G401.6 (cell line): ENCODE data around the gene CYB561D1.
"Not testable (repeated sequence)": the region's sequence is repeated elsewhere in the genome, so short reads cannot be mapped to it uniquely, and the experiment has no call there.

ENCODE experiments used
- FAIRE-seq: peaks from 2 replicates; lab custom pipeline; 2012; peaks lifted over from hg19 to GRCh38; lab: Jason Lieb, UNC

The CYB561D1 gene

GRCh38 chr1:109493805-109494539 is at the start of gene CYB561D1:
Gene CYB561D1 (plus strand): TSS chr1:109494094. CDS start chr1:109494140, 46 bp downstream.
- FAIRE-seq: peak; percentile 17

DNA sequence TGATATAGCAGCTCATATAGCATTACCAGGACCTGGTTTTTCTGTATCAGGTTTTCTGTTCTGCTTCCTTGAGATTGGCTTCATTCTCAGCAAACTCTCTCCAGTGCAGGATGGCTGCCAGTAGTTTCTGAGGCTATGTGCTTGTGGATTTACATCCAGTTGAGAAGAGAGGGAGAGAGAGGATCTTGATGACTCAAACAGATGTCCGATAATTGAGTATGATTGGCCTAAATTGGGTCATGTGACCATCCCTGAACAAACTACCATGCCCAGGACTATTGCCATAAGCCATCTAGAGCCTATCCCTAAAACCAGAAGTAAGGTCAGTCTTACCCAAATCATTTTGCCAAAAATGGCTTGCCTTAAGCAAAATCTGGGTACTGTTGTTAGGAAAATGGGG is 49.5 kb upstream of the CYB561D1 start:
- FAIRE-seq: no peak

DNA sequence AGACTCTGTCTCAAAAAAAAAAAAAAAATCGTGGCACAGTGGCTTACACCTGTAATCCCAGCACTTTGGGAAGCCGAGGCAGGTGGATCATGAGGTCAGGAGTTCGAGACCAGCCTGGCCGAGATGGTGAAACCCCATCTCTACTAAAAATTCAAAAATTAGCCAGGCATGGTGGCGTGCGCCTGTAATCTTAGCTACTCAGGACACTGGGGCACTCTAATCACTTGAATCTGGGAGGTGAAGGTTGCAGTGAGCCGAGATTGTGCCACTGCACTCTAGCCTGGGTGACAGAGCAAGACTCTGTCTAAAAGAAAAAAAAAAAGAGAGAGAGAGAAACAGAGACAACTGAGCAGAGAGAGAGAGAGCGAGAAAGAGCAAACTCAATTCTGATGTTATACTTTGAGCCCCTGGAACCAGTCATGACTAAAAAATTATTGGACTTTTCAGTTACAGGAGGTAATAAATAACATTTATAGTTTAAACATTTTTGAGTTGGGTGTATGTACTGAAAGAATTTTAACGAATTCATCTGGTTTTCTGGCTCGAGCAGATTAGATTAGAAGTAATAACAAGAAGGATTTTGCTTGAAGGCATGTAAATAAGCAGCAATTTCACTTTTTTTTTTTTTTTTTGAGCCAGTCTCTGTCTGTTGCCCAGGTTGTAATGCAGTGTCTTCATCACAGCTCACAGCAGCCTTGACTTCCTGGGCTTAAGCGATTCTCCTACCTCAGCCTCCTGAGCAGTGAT is 47.8 kb upstream of the CYB561D1 start:
- FAIRE-seq: not testable (repeated sequence)

DNA sequence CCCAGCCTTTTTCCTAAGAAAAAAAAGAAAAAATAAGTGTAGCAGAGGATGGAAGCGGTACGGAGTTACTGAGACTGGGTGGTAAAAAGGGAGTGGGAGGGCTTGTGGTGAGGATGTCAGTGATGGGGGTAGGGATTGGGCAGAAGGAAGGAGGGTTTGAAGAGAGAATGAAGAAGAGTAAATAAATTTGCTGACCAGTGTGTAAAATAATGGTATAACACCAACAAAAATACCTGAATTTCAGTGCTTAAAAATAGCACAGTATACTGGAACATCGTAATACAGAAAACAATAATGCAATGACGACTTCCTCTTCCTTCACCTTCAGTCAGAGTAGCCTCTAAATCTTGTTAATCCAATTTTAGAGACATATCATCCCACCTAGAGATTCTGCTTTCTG is 46.4 kb upstream of the CYB561D1 start:
- FAIRE-seq: no peak

DNA sequence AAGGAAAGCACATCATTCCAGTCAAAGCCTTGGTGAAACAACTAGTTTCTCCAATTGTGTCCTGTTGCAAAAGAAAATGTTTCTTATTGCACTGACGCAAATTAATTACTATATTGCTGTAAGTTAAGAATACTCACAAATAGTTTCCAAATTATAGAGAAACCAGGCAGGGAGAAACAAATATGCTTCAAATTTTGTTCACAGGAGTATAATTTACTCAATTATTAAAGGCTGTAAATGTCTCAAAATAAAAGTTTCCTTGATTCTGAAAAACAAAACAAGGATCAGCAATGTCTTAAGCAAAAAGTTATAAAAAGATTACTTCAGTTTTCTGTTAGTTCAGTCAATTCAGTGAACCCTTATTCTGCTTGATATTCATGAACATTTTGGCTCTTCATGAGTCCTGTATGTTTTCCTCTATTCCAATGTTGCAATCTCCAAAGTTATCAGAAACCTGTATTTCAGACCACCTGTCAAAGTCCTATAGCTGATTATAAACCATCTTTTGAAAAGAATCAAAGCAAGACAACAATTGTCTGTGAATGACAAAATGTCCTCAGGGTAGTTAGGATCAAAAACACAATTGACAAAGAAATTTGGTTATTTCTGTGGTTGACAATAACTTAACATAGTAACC is 39.3 kb upstream of the CYB561D1 start:
- no peak for FAIRE-seq

DNA sequence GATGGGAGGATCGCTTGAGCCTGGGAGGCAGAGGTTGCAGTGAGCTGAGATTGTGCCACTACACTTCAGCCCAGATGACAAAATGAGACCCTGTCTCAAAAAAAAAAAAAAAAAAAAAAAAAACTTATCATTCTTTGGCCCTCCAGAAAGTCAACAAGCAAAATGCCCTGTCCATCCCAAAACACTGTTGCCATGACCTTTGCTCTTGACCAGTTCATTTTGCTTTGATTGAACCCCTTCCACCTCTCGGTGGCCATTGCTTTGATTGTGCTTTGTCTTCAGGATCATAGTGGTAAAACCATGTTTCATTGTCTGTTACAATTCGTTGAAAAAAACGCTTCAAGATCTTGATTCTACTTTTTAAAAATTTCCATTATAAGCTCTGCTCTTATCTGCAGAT is 36.1 kb upstream of the CYB561D1 start:
- FAIRE-seq: no peak

GRCh38 chr1:109466125-109466451 is 27.8 kb upstream of the CYB561D1 start:
- FAIRE-seq: no peak

- FAIRE-seq: no peak
Observed at GRCh38 chr1:109466452-109467300, 27.2 kb upstream of the CYB561D1 start, which contains the start of gene SYPL2. Gene SYPL2 (plus strand): TSS chr1:109466546. CDS start chr1:109466844, 298 bp downstream.

GRCh38 chr1:109467301-109467777 is 26.6 kb upstream of the CYB561D1 start:
- FAIRE-seq: no peak

DNA sequence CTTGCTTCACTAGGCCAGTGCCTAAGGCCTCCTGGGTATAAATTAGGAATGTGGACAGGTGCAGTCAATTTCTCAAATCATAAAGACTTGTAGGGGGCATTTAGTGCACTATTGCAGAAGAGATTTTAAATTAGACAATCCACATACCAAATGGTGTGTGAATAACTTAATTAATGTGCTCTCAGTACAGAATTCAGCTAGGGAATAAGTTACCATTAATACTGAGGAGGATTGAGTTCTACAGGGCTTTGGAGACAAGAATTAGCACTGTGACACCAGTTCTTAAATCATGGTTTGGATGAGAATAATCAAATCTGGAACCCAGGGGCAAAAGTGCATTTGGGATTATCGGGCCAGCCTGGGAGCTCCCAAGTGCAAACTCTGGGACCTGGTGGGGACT is 25.8 kb upstream of the CYB561D1 start:
- no peak for FAIRE-seq

DNA sequence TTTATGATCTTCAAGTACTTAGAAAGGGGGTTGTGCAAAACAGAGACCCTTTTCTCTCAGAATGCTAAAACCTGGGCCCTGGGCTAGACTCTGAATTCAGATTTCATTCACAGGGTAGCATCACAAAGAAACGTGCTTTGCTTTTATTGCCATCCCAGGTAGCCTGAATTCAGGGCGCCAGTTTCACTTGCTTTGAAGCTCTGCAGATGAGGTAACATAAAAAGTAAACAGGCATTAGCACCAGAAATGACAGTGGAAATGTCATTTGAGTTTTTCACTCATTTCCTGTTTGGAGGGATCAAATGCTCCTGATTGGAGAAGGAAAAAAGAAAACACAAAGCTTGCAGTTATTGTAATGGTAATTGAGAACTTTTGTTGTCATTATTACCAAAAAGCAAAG is 25.0 kb upstream of the CYB561D1 start:
- FAIRE-seq: no peak

DNA sequence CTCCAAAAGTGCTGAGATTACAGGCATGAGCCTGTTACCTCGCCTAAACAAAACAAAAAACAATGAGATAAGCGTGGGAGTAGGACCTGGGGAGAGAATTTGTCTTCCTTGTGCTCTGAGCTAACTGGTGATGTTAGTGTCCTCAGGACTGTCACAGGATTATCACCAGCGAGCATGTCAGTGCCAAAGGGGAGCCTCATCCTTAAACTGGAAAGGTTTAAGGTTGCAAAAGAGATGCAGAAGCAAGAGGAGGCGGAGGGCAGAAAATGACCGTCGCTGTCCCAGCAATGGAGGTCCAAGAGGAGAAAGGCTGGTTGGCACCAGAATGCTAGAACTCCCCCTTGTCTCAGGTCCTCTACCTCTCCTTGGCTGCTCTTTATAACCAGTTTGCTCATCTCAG is 23.6 kb upstream of the CYB561D1 start:
- FAIRE-seq: no peak

DNA sequence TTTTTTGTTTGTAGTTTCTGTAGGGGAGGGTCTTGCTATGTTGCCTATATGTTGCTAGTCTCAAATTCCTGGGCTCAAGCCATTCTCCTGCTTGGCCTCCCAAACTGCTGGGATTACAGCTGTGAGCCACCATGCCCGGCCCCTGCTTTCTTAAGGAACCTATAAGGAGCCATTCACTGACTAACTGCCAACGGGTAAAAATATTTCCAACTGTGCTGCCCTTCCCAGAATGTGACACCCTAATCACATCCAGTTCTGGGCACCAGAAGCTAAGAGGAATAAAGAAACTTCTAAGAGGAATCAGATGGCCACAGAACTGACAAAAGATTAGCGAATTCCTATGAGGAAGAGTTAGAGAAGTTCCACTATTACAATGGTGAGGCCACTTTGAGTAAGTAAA is 21.1 kb upstream of the CYB561D1 start:
- FAIRE-seq: no peak

DNA sequence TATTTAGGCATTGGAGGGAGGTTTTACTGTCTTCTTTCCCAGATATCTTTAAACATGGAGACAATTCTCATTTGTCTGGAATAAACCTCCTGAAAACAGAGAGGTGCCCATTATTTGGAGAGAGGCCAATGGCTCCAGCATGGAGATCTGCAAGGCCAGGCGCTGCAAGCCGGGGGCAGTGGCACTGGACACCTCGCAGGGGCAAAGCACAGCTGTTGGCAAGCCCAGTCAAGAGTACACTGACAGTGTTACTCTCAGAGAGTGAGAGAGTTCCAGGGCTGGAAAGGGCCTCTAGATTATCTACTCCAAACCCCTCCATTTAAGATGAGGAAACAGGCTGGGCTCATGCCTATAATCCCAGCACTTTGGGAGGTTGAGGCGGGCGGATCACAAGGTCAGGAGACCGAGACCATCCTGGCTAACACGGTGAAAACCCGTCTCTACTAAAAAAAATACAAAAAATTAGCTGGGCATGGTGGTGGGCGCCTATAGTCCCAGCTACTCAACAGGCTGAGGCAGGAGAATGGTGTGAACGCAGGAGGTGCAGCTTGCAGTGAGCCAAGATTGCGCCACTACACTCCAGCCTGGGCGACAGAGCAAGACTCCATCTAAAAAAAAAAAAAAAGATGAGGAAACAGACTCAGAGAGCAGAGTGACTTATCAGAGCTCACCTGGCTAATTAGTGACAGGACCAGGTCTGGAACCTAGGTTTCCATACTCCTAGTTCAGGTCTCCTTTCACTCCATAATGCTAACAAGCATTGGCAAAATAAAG is 20.4 kb upstream of the CYB561D1 start:
- FAIRE-seq: not testable (repeated sequence)

DNA sequence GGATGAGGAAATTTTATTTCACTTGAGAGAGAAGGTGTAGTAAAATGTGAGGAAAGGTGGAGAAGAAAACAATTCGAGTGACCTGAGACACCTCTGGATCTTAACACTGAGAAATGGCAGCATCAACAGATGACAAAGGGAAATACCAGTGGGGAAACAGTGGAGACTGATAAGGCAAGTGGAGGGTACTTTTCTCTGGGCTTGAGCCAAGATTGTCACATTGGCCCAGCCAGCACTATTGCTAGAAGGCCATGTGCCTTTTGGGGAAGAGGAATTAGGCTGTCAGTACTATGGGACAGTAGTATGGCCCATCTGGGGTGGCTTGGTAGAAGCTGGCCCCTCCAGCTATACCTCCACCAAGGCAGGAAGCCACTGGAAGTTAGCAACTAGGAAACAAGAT is 19.2 kb upstream of the CYB561D1 start:
- no peak for FAIRE-seq

- FAIRE-seq: no peak
Observed at GRCh38 chr1:109475261-109475660, 18.6 kb upstream of the CYB561D1 start.

- FAIRE-seq: no peak
Observed at GRCh38 chr1:109476825-109477224, 17.1 kb upstream of the CYB561D1 start.

DNA sequence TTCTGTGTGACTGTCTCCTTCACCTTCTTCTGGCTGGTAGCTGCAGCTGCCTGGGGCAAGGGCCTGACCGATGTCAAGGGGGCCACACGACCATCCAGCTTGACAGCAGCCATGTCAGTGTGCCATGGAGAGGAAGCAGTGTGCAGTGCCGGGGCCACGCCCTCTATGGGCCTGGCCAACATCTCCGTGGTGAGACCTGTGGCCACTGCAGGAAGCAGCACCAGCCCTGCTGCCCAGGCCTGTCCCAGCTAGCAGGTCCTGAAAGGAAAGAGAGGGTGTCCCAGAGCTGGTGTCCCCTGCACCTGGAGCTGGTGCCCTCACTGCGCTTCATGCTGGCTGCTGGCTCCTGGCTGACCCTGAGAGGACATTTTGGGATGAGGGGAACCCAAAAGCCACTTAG is 16.1 kb upstream of the CYB561D1 start:
- no peak for FAIRE-seq

DNA sequence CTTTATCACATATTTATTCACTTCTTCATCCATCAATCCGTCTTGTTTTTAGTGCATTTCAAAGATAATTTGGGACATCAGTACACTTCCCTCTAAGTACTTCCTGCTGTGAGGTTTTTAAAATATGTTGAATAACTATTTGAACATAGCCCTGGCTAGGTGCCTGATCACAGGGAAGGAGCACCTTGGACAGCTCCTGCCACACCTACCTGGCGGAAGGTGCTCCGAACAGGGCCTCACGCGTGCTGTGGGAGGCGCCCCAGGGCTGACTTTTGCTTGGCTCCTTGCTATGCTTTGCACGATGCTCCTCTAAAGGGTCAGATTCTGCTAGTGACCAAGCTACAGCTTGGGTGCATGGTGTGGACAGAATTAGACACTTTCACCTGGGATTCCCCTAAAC is 15.1 kb upstream of the CYB561D1 start:
- FAIRE-seq: no peak

DNA sequence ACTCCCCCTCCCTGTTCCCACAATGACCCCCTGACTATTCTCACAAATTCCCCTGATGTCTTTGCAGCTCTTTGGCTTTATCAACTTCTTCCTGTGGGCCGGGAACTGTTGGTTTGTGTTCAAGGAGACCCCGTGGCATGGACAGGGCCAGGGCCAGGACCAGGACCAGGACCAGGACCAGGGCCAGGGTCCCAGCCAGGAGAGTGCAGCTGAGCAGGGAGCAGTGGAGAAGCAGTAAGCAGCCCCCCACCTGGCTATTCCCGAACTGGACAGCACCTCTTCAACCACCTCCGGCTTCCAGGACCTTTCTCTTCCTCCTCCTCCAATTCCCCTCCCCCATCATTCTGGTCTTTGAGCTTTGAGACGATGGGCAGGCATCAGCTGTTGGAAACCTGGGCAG is 14.6 kb upstream of the CYB561D1 start:
- no peak for FAIRE-seq

GRCh38 chr1:109479901-109480300 is 14.0 kb upstream of the CYB561D1 start:
- no peak for FAIRE-seq

DNA sequence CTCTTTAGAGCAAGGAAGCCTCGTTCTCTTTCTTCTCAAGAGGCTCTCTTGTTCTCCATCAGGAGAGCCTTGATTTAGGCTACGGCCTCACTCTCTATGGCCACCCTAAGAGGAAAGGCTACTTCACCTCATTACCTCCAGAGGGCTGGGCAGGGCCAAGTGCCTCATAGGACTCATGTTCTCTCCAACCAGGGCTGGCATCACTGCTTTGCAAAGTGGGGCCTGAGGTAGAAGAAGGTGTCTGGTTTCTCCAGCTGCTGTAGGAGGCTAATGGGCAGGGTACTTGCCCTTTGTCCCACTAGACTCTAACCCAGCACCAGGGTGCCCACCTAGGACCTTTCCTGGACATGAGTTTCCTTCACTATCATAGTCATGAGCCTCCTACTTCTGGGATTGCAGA is 12.2 kb upstream of the CYB561D1 start:
- FAIRE-seq: no peak
